Brain microvascular endothelial cell (primary cell): ENCODE measurements around the gene CALU.
A peak's percentile ranks its signal among the peaks of the same experiment; 100 is the strongest.

ENCODE experiments used
- DNase-seq: peaks from one replicate; pipeline ENCODE4 v3.0.0-alpha.2; 2020
- H3K27ac ChIP-seq: fragments of 250-450 bp; sonication (Bioruptor Pico); 2 replicates; pipeline ENCODE4 v1.5.1; 2020; ENCODE audit warnings: mild to moderate bottlenecking, moderate library complexity
- H3K27me3 ChIP-seq: fragments of 250-450 bp; sonication (Bioruptor Pico); replicated peaks from 2 replicates; pipeline ENCODE4 v1.5.1; 2020; ENCODE audit warnings: mild to moderate bottlenecking
- H3K36me3 ChIP-seq: fragments of 250-450 bp; sonication (Bioruptor Pico); replicated peaks from 2 replicates; pipeline ENCODE4 v1.5.1; 2020; ENCODE audit warnings: mild to moderate bottlenecking
- H3K4me3 ChIP-seq: 2 replicates; pipeline ENCODE4 v1.5.1; 2011; ENCODE audit warnings: low read depth, mild to moderate bottlenecking, control low read depth, low read length, moderate library complexity
- in situ Hi-C: cut with HindIII; loops from 2 replicates; pipeline ENCODE4 v1.10.0; 2017; ENCODE audit warnings: low sequenced_read_pairs, low pct_ligation_motif_present
- TF ChIP-seq, protein P1 (sequence below): IDR thresholded peaks from 2 replicates; pipeline ENCODE4 v1.5.1; 2011; ENCODE audit warnings: low read depth, mild to moderate bottlenecking, moderate library complexity, low read length, control low read depth, inconsistent platforms; ENCODE audit errors: missing control alignments

CALU gene

DNA sequence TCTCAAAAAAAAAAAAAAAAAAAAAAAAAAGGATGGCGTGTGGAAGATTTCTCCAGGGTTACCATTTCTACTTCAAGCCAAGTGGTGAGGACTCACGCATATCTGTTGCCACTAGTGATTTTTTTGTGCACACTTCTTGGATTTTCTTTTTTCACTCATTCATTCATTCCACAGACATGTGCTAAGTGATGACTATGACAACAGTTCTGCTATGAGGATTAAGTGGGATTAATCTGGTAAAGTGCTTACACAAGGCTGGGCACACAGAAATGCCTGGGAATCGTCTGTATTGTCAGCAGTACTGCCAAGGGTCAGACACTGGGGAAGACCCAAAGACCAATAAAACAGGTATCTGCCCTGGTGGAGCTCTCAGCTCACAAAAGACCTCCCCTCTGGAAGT lies 42.7 kb downstream of the CALU start:
- no peak for DNase-seq
- no peak overlapping the region for H3K27ac ChIP-seq
- no peaks in the 10 kb centered on the region for H3K27me3 ChIP-seq

DNA sequence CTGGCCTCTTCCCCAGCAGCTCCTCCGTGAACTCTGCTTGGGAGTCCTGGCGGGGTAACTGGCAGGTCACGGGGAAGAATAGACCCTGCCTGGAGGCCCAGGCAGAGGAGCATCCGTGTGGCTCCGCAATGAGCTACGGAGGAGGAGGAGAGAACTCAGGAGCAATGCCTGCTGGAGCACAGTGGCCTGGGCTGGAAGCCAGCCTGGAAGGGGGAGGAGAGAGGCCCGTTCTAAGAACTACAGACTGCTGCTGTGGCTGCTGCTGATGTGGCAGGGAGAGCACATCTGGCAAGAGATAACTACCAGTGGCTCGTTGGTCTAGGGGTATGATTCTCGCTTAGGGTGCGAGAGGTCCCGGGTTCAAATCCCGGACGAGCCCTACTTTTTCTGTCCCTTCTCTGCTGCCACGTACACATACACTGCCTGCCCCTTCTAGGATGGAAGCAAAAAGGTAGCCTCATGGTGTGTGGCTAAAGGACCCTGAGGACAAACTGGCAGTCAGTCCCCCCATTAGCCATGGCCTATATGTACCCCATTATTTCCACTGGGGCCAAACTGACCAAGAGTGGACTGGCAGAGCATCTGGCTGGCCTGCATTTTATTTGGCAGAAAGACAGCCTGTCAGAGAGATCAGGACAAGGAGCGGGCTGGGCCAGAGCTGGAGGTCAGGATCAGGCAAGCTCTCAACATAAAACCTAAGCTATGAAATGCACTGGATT lies 44.1 kb downstream of the CALU start:
- in situ Hi-C loops, result no loop called here

More for the DNA sequence above, 42.7 kb downstream of the CALU start:
- Histone ChIP-seq H3K4me3 (no peak overlapping the region), H3K36me3 (no peaks in the 10 kb centered on the region)
- TF ChIP-seq, protein P1, sequence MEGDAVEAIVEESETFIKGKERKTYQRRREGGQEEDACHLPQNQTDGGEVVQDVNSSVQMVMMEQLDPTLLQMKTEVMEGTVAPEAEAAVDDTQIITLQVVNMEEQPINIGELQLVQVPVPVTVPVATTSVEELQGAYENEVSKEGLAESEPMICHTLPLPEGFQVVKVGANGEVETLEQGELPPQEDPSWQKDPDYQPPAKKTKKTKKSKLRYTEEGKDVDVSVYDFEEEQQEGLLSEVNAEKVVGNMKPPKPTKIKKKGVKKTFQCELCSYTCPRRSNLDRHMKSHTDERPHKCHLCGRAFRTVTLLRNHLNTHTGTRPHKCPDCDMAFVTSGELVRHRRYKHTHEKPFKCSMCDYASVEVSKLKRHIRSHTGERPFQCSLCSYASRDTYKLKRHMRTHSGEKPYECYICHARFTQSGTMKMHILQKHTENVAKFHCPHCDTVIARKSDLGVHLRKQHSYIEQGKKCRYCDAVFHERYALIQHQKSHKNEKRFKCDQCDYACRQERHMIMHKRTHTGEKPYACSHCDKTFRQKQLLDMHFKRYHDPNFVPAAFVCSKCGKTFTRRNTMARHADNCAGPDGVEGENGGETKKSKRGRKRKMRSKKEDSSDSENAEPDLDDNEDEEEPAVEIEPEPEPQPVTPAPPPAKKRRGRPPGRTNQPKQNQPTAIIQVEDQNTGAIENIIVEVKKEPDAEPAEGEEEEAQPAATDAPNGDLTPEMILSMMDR, result no peak
- in situ Hi-C loops, result no loop called here

DNA sequence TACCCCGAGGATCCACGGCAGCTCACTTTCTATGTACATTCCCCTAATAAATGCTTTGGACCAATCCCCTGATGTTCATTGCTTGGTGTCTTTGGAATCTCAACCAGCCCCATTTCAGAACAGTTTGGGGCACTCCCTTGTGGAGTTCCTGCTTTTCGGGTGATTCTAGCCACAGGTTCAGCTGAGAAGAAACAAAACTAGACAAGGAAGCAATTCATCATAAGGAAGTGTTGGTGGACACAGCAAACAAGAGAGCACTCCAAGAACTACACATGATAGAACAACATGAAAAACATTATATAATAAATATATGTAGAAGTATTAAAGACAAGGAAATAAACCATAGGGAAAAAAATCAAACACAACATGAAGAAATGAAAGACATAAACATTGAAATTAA lies 46.6 kb downstream of the CALU start:
- H3K36me3 ChIP-seq, result no peaks in the 10 kb centered on the region
- no peak for DNase-seq
- no peak overlapping the region for H3K27ac ChIP-seq
- TF ChIP-seq, protein P1, result no peak
- in situ Hi-C loops, result no loop called here
- no peak overlapping the region for H3K4me3 ChIP-seq
- H3K27me3 ChIP-seq, result no peaks in the 10 kb centered on the region

More for the DNA sequence above, 44.1 kb downstream of the CALU start:
- TF ChIP-seq, protein P1, result no peak
- Histone ChIP-seq H3K27me3 (no peaks in the 10 kb centered on the region), H3K4me3 (peak overlapping the region; percentile 40), H3K27ac (no peak overlapping the region), H3K36me3 (no peaks in the 10 kb centered on the region)
- DNase-seq, result peak; percentile 90

DNA sequence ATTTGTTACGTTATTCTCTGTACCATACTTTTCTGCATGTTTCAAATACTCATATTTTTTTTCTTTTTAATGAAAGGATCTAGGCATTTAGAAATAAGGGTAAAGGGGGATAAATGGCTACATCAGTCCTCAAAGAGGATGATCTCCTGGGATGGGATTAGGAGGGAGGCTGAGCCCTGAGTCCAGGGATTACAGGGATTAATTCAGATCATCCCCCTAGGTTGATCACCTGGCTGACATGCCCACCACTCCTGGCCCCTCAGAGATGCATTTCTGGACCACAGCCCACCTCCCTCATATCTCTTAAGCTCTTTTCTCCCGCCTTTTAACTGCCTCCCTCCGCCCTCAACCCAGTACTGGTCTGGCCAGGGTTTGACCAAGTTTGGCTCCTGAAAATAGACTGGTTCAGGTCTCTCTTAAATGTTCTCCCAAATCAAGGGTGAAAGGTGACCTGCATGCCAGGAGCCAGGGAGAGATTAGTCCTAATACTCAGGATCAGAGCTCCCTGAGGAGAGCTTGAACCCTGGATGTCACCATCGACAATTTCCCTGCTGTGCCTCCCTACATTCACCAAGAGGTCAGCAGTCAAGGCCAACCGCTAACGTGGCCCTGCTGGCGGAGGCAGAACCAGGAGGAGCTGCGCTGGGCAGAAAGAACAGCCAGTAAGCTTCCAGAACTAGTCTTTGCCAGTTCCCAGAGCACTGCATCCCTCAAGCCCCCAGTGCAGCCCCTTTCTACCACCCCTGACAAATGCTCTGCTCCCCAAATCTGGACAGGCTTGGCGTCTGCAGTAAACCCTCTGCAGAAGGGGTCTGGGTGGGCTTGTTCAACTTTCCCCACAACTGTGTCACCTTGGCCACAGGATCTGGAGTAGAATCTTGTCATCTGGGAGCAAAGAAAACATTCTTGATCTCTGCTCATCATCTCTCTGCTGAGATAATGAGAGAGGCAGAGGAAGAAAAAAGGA lies 49.6 kb downstream of the CALU start:
- Histone ChIP-seq H3K4me3 (no peak overlapping the region), H3K27ac (no peak overlapping the region), H3K36me3 (no peaks in the 10 kb centered on the region), H3K27me3 (peaks cover 2% of the 10 kb centered on the region)
- in situ Hi-C loops, result no loop called here
- no peak for DNase-seq
- TF ChIP-seq, protein P1, result no peak

DNA sequence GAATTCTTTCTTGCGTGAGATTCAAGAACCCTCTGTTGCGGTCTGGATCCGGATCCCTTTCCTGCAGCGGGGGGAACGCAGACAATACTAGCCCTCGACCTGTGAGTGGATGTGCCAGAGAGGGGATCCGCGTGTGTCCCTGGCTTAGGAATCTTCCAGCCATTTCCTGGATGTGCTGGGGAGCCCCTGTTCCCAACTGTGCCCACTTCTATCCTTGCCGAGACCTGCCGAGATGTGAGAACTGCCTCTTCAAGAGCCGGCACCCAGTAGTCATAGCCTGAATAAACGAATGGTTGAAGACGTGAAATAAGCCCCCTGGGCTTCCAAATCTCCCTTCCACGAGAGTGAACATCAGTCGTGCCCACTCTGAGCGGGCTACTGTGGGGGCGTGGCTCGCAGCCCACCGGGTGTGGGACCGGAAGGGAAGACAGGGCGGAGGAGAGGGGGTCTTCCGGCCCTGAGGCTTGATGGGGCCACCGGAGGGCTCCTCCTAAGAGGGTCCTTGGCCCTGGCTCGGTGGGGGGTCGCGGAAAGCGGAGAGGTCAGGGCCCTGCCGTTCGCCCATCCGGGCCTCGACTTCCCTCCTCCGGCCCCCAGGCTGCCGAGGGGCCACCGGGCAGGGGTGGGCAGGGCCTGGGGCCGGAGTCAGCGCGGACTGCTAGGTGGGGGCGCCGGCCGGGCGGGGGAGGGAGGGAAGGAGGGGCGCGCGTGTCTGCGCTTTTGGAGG lies 51.3 kb downstream of the CALU start:
- in situ Hi-C loops, result no loop called here
- peaks cover 2% of the 10 kb centered on the region for H3K27me3 ChIP-seq
- no peaks in the 10 kb centered on the region for H3K36me3 ChIP-seq
- no peak for DNase-seq
- TF ChIP-seq, protein P1, result no peak
- H3K4me3 ChIP-seq, result peak overlapping the region; percentile 72
- no peak overlapping the region for H3K27ac ChIP-seq
